GM19035 (cell line): ENCODE results near the gene CES5A.
"Not testable (repeated sequence)": the region's sequence is repeated elsewhere in the genome, so short reads cannot be mapped to it uniquely, and the experiment has no call there.

Experiments
- ATAC-seq: cut with Tn5 transposase; IDR thresholded peaks from one replicate; pipeline ENCODE4 v1.9.1; 2021; ENCODE audit not compliant: unreplicated experiment

CES5A gene

GRCh38 chr16:55888546-55888945 lies 13.4 kb upstream of the CES5A start:
- no peak for ATAC-seq

DNA sequence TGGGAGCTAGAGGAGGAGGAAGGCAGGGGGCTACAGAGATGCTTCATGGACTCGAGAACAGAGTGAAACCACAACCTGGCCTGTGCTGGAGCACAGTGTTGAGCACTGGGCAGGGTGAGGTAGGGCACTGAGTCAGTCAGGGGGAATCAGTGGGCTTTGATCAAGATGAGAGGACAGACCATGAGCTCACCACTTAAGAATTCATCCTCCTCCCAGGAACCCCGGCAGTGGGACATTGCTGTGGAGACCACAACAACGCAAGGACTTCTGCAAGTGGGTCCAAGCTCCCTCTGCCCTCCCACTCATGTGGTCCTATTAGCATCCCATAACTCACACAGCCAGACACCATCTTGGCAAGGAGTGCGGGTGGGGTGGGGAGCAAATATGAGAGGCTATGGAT lies 1.7 kb upstream of the CES5A start:
- no peak for ATAC-seq

DNA sequence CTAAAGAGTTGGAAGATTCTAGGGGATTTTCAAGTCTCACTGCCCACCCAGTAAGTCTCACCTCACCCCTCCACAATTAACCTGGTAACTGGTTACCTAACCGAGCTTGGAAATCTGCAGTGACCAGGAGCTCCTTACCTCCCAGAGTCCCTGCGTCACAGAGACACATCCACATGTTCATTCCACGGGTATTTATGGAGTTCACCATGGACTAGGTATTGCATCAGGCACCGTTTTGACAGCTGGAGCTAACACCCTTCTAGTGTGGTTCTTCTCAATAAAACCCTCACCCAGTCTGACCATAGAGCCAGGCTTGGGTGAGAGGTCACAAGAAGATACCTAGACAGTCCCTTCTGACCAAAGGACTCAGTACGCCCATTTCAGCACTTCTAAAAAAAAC lies 2.1 kb downstream of the CES5A start:
- no peak for ATAC-seq

DNA sequence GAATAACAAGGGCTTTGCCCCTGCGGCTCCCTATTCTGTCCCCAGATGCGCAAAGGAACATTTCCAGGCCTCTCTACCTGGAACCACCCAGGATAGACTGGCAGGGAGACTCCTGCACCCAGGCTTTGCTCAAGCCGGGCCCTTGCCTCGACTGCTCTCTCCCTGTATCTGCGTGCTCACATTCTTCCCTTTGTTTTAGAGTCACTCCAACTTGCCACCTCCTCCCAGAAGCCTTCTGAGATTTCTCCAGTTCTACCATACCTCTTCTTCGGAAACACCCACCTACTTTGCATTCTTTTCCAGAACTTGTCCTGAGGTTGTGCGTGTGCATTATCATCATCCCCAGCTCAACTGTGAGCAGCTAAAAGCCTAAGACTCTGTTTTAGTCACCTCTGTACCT lies 3.0 kb downstream of the CES5A start:
- ATAC-seq = no peak

- no peak for ATAC-seq
Measured at GRCh38 chr16:55871411-55872038, 3.6 kb downstream of the CES5A start.

DNA sequence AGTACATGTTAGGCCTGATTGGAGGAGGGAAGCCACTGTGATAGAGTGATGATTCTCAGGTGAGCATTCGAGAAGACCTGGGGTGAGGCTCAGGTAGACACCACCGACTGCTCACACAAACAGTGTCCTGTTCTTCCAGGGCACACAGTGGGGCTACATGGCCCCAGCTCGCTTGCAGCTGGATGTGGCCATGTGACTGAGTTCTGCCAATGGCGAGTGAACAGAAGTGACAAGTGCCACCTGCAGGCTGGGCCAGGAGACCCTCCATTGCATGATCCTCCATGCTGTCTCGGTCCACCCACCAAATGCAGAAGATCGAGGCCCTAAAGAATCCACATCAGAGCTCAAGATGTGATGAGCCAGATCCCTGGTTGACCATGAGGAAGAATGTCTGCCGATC lies 6.2 kb downstream of the CES5A start:
- ATAC-seq = no peak

DNA sequence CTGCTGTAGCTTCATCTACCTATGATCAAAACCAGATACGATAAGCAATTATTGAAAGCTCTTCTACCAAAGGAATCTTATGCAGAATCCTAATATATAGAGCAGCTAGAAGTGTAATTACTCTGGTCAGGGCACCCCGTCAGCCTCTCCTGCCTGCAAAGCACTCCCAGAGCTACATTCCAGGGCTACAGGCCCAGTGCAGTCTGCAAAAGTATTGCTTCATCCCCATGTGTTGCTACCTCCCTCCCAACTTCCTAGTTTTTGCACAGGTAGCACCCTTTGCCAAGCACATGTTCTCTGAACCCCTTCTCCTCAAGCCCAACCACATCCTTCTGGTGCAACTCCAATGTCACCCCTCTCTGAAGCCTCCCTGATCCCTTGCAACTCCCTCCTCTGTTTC lies 7.0 kb downstream of the CES5A start:
- ATAC-seq = no peak

GRCh38 chr16:55861288-55861687 lies 13.9 kb downstream of the CES5A start:
- no peak for ATAC-seq

GRCh38 chr16:55857650-55858049 lies 17.5 kb downstream of the CES5A start:
- ATAC-seq = not testable (repeated sequence)

DNA sequence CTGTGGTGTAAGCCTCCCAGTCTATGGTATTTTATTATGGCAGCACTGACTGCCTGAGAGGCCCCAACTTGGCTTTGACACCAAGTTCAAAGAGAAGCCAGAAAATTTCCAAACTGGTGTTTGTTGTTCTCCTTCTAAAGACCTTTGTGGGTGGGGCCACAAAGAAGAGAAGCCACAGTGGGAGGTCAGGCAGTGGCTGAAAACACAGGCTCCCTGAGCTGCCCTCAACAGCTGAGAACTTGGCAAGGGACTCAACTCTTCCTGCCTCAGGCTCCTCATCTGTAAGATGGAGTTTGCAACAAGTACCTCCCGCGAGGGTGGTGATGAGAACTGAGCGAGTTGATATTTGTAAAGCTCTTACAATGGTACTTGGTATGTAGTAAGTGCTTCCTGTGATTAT lies 18.2 kb downstream of the CES5A start:
- ATAC-seq = no peak

DNA sequence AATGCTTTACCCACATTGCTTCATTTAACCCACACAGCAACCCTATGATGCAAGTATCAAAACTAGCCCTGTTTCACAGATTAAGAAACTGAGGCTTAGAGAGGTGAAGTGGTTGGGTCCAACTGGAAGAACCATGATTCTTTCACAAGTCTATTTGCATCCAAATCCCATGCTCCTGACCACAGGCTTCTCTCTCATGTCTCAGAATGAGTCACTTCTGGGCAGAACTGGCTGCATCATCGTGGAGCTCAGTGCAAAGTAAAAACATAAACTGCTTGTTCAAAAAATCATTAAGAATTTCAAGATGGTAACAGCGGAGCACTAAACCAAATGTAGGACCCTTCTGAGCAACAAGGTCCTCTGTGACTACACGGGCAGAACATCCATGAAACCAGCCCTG lies 22.1 kb downstream of the CES5A start:
- no peak for ATAC-seq

GRCh38 chr16:55849536-55849935 lies 25.6 kb downstream of the CES5A start:
- ATAC-seq = no peak

- ATAC-seq = no peak
Measured at GRCh38 chr16:55846598-55847346, 28.4 kb downstream of the CES5A start.

DNA sequence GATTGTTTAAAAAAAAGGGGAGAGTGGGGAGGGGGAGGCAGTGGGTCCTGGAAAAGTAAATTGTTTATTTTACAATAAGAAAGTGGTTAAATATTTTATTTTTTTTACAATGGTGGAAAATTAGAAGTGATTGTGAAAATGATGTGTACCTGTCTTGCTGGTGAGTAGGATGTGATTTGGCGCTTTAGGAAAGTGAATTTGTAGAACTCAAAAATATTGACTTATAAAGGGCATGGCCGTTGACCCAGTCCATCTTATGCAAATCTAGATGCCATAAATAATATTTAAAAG lies 32.1 kb downstream of the CES5A start:
- ATAC-seq = no peak

DNA sequence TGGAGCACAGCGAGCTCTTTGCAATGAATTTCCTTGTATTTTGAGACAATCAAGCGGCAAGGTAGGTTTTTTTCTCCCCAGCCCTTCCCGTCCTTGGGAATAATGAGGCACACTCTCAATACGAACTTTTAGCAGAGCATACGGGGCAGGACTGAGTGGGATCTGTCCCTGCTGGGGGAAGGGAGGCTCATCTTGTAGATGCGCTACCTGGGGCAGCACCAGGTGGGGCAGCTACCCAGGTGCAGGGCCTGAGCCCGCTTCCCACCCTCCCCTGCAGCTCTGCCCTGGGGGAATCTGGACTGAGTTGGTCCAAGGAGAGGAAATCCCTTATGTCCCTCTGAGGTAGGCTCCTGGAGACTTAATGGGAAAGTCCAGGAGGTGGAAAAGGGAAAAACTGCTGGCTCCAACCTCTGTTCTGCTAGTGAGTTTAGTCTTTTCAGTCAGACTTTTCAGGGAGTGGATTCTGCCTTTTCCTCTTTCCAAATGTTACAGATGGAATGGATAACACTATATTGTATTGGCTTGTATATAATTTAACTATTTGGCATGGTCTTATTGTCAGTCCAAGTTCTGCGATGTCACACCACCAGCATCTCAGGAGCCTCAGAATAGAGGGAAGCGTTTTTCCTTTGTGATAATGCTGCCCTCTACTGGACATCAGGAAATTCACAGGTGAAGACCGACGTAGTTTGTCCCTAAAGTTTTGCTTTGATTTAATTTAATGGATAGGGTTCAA lies 32.6 kb downstream of the CES5A start:
- no peak for ATAC-seq

GRCh38 chr16:55839115-55839514 lies 36.1 kb downstream of the CES5A start:
- ATAC-seq = no peak

DNA sequence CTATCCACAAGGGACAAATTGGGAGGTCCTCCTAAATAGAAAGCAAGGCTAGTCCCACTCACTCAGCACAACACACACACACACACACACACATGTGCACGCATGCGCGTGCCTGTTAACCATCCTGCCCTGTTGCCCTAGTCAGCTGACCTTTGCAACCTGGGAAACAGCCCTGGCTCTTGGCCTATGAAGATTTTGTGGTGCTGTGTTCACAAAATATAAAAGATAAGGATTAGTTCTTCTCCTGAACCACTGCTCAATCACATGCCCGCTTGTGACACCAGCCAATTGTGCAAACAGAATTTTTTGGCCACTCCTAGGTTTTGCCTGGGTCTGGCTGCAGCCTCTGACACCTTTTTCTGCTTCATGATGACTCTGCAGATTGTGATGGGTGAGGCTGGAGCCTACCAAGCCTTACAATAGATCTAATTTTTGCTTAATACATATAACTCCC lies 39.0 kb downstream of the CES5A start:
- ATAC-seq = no peak

DNA sequence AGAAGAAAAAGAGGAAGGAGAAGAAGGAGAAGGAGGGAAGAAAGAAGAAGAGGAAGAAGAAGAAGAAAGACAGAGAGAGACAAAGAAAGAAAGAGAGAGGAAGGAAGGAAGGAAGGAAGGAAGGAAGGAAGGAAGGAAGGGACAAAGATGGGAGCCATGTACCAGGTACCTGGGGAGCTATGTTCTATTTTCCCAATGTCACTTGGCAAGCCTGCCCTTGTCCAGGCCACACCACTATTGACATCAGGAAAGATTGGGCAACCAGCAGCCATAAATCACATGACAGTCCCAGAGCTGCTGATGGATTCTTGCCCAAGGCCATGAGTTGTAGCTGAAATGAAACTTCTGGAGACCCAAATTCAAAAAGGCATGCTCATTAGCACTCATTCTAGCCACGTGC lies 39.6 kb downstream of the CES5A start:
- no peak for ATAC-seq

GRCh38 chr16:55835173-55835572 lies 40.0 kb downstream of the CES5A start:
- ATAC-seq = not testable (repeated sequence)

GRCh38 chr16:55834049-55834448 lies 41.1 kb downstream of the CES5A start:
- ATAC-seq = peak; percentile 56

GRCh38 chr16:55832773-55833691 lies 42.1 kb downstream of the CES5A start, which contains the start of gene CES1:
TSS of gene CES1 (minus strand) at chr16:55833096. CDS start at chr16:55833055, 41 bp downstream.
- ATAC-seq = no peak
